ENCODE results near the gene RITA1. TPM values are rescaled to one million over a fixed set of nuclear protein-coding genes. Genes with fewer than 3 reads are reported as not detected.
"Not testable (repeated sequence)": the region's sequence is repeated elsewhere in the genome, so short reads cannot be mapped to it uniquely, and the experiment has no call there.

RITA1 gene
- total RNA-seq, 2 donors from 2014 or later = 14.2 to 23.9 TPM

DNA sequence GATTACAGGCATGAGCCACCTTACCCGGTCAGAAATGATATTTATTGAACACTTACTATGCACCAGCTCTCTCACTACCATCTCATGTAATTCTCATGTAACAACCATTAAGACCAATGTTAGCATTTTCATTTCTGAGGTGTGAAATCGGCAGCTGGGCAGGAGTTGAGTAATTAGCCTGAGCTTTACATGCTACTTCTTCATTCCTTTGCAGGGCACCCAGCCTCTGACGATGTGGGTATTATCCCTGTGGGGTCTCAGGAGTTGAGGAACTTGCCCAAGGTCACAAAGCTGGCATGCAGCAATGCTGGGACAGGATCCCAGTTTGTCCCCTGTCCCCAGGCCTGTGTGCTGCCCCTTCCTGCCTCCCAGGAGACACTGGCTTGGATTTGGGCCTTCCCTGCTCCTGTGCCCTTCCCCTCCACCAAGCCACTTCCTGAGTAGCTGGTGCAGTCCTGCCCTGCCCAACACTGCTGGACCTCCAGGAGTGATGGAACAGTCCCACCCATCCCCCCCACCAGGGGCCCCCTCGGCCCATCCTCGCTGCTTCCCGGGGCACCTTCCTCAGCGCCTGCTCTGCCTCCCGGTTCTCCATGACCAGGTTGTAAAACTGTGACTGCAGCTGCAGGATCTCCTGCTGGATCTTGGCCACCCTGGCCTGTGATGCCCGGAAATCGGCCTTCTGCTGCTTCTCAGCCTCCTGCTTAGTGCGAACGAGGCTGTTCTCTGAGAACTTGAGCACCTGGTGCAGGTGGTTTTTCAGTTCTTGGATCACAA is 14.7 kb downstream of the RITA1 start:
- Mint-ChIP-seq H3K4me3 (no peak overlapping the region), H3K9me3 (no peaks in the 10 kb centered on the region), H3K27ac (no peak overlapping the region), H3K27me3 (no peaks in the 10 kb centered on the region), H3K36me3 (ENCODE audit: low read depth) (no peaks in the 10 kb centered on the region), H3K4me1 (no peaks in the 10 kb centered on the region)
- ATAC-seq (replicated peaks) = no peak

DNA sequence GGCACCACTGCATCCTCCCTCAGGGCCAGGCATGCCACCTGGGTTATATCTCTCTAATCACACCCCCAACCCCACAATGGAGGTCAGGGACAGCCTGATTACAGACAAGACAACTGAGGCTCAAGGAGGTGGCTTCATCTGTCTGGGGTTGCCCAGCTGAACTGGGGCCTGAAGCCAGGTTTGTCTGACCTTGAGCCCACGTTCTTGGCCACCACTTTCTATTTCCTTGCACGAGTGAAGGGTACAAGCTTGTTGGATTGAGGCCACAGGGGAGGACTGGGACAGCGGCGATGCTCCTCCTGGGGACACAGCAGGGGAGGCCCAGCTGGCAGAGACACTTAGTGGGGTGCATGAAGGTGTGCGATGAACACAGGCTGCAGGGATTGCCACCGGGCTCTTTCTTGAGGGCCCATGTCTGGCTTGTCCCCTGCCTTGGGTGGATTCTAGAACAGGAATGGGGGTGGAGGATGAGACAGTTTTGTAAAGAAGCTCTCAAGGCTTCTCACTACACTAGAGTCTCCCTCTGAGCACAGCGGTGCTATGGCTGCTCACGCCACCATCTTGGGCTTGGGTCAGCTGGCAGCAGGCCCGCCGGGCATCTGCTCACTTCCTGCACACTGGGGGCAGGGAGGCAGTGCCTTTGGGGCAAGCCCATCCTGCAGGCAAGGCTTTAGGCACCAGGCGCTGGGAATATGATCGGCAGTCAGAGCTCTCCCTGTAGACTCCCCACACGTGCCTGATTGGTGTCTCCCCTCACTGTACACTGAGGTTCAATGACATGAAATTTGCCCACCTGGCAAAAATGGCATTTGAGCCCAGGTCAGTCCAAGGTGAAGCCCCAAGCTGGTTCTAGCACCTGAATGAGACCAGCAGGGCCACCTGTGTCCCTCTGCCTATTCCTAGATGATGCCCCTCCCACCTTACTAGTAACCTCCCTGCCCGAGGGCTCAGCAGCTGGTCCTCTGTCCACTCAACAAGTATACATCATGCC is 16.0 kb downstream of the RITA1 start:
- H3K27ac Mint-ChIP-seq = no peak overlapping the region
- no peaks in the 10 kb centered on the region for H3K4me1 Mint-ChIP-seq
- no peaks in the 10 kb centered on the region for H3K27me3 Mint-ChIP-seq
- H3K36me3 Mint-ChIP-seq (ENCODE audit: low read depth) = no peaks in the 10 kb centered on the region
- H3K4me3 Mint-ChIP-seq = no peak overlapping the region
- ATAC-seq (replicated peaks) = no peak
- H3K9me3 Mint-ChIP-seq = no peaks in the 10 kb centered on the region

DNA sequence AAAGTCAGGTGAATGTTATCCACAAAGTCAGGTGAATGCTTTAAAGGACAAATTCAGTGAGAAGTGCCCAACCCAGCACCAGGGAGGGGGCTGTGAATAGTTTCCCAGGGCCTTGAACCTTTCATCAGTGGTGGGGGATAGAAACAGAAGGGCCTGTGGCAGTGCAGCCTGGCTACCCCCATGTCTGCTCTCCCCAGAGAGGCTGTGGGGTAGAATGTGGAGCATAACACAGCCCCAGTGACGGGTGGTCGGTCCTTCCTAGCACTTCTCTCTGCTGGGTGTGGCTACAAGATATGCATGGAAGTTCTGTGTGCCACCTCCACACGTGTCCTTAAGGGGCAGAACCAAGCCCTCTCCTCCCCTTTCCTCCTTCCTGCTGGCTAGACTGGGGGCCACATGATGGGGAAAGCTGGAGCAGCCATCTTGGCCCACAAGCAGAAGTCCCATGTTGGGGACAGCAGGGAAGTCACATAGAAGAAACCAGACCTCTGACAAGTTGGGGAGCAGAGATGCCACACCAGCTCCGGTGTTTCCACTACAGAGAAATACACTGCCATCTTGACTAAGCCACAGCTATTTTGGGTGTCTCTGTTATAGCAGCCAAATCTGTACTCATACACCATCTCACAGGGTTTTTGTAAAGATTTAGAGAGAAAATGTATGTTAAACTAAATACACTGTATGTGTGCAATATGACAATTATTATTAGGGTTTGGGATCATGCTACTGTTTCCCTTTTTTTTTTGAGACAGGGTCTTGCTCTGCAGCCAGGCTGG is 17.0 kb downstream of the RITA1 start:
- H3K27ac Mint-ChIP-seq = no peak overlapping the region
- no peak overlapping the region for H3K4me3 Mint-ChIP-seq
- no peaks in the 10 kb centered on the region for H3K27me3 Mint-ChIP-seq
- no peaks in the 10 kb centered on the region for H3K36me3 Mint-ChIP-seq (ENCODE audit: low read depth)
- ATAC-seq (replicated peaks) = no peak
- H3K9me3 Mint-ChIP-seq = no peaks in the 10 kb centered on the region
- H3K4me1 Mint-ChIP-seq = peaks cover 3% of the 10 kb centered on the region

DNA sequence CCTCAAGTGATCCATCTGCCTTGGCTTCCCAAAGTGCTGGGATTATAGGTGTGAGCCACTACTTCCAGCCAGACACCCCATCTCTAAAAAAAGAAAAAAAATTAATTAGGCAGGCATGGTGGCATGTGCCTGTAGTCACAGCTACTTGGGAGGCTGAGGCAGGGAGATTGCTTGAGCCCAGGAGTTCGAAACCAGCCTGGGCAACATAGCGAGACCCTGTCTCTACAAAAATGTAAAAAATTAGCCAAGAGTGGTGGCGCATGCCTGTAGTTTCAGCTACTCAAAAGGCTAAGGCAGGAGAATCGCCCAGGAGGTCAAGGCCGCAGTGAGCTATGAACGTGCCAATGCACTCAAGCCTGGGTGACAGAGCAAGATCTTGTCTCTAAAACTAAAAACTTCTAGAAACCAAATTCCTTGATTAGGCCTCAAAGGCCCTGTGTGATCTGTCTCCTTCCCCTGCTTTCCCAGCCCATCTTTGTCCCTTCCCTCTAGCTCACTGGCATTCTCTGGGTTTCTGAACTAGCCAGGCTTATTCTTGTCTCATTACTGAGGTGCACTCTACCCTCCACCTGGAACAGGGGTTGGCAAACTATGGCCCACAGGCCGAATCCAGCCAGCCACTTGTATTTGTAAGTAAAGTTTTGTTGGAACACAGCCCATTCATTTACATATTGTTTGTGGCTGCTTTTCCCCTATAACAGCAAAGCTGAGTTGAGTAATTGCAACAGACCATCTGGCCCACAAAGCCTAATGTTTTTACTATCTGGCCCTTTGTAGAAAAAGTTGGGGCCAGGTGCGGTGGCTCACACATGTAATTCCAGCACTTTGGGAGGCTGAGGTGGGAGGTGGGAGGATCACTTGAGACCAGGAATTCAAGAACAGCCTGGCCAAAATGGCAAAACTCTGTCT is 18.6 kb downstream of the RITA1 start:
- Mint-ChIP-seq H3K27me3 (no peaks in the 10 kb centered on the region), H3K9me3 (no peaks in the 10 kb centered on the region), H3K4me3 (no peak overlapping the region), H3K36me3 (ENCODE audit: low read depth) (no peaks in the 10 kb centered on the region), H3K27ac (no peak overlapping the region), H3K4me1 (peaks cover 12% of the 10 kb centered on the region)
- no peak for ATAC-seq (replicated peaks)

DNA sequence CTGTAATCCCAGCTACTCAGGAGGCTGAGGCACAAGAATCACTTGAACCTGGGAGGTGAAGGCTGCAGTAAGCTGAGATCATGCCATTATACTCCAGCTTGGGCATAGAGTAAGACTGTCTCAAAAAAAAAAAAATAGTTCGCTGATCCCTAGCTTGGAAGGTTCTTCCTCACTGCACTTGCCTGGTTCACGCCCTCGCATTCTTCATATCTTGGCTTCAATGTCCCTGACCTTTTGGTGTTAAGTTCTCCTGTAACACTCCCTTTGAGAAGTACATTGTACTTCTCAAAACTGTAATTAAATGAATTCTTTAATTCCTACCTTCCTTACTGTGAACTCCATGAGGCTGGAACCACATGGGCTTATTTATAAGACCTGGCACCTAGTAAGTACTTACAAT is 19.3 kb downstream of the RITA1 start:
- H3K27ac Mint-ChIP-seq = no peak overlapping the region
- H3K36me3 Mint-ChIP-seq (ENCODE audit: low read depth) = no peaks in the 10 kb centered on the region
- H3K9me3 Mint-ChIP-seq = no peaks in the 10 kb centered on the region
- H3K27me3 Mint-ChIP-seq = no peaks in the 10 kb centered on the region
- ATAC-seq (replicated peaks) = no peak
- H3K4me1 Mint-ChIP-seq = peaks cover 12% of the 10 kb centered on the region
- H3K4me3 Mint-ChIP-seq = no peak overlapping the region

DNA sequence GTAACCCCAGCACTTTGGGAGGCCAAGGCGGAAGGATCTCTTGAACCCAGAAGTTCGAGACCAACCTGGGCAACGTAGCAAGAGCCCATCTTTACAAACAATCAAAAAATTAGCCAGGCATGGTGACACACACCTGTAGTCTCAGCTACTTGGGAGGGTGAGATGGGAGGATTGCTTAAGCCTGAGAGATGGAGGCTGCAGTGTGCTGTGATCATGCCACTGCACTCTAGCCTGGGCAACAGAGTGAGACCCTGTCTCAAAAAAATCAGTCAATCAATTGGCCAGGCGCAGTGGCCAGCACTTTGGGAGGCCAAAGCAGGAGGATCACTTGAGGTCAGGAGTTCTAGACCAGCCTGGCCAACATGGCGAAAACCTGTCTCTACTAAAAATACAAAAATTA is 21.3 kb downstream of the RITA1 start:
- H3K36me3 Mint-ChIP-seq (ENCODE audit: low read depth); H3K4me3 Mint-ChIP-seq; ATAC-seq (replicated peaks); H3K27ac Mint-ChIP-seq; H3K27me3 Mint-ChIP-seq; H3K9me3 Mint-ChIP-seq: not testable (repeated sequence)
- peaks cover 22% of the 10 kb centered on the region for H3K4me1 Mint-ChIP-seq

DNA sequence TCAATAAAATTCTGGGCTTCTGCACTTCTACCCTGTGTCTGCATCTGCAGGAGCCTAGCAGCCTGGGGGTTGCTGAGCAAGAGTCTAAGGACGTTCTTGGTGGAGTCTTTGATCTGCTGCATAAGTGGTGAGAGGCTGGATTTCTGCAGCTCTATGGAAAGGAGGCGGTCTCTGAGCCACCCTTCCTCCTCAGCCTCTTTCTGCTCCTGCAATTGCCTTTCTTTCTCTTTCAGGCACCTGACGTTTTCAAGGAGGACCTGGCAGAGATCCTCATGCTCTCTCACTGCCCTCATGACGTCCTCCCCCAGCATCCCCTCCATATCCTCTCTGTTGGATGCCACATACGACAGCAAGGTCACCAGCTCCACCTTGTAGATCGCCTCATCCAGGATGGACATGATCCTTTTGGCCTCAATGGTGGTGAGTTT is 22.1 kb downstream of the RITA1 start:
- Mint-ChIP-seq H3K27me3 (no peaks in the 10 kb centered on the region), H3K36me3 (ENCODE audit: low read depth) (no peaks in the 10 kb centered on the region), H3K9me3 (no peaks in the 10 kb centered on the region), H3K4me1 (peaks cover 22% of the 10 kb centered on the region), H3K4me3 (peak overlapping the region; percentile 65), H3K27ac (peak overlapping the region; percentile 81)
- ATAC-seq (replicated peaks) = no peak

DNA sequence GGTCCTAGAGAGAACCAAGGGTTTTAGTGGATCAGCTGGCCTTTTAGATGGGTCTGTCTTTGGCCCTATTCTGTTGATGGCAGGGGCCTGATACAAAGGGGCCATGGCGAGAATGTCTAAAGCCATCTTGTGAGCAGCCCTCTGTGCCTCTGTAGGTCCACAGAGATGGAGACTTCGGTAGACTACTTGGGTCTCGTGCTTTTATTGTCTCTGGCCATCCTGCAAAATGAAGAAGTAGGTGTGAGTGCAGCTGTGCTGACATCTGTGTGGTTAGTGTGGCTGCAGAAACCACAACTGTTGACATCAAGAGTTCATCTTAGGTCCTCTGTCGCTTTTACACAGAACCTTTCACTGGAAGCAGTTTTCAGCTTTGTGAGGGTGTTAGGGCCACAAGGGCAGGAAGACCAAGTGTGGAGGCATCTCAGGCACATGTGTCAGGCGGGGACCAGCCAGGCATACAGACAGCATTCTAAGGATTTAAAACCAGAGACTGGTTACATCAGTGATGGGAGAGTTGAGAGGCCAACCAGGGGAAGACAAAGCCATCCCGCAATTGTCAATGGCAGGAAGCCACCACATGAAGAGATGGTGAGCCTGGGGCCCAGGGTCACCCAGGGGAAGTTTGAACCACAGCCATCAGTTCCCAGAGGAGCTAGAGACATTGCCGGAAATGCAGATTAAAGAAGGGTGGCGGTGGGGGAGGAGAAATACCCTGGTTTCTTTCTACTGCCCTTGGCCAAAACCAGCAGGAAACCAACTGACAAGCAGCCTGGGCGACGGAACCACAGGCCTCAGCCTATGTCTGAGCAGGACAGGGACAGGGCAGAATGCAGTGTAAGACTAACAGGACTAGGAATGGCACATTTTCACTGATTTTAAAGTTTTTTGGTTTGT is 22.8 kb downstream of the RITA1 start:
- Mint-ChIP-seq H3K36me3 (ENCODE audit: low read depth) (no peaks in the 10 kb centered on the region), H3K27ac (peak overlapping the region; percentile 81), H3K4me3 (peak overlapping the region; percentile 65), H3K27me3 (no peaks in the 10 kb centered on the region), H3K9me3 (no peaks in the 10 kb centered on the region), H3K4me1 (peaks cover 22% of the 10 kb centered on the region)
- ATAC-seq (replicated peaks) = peak; percentile 84

DNA sequence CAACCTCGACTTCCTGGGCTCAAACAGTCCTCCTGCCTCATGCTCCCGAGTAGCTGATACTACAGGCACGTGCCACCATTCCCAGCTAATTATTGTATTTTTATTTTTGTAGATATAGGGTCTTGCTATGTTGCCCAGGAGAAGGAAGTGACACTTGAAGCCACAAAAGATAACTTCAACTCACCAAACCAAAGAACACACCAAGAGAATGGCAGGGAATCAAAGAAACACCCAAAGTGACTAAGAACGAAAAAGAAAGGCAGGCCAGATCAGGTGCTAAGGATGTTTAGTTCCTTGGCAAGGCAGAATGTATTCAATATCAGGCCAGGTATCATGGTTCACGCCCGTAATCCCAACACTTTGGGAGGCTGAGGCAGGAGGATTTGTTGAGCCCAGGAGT is 25.6 kb downstream of the RITA1 start:
- H3K27me3 Mint-ChIP-seq = no peaks in the 10 kb centered on the region
- H3K4me1 Mint-ChIP-seq = peaks cover 31% of the 10 kb centered on the region
- H3K4me3 Mint-ChIP-seq = no peak overlapping the region
- H3K27ac Mint-ChIP-seq = peak overlapping the region; percentile 2
- H3K9me3 Mint-ChIP-seq = no peaks in the 10 kb centered on the region
- no peaks in the 10 kb centered on the region for H3K36me3 Mint-ChIP-seq (ENCODE audit: low read depth)
- no peak for ATAC-seq (replicated peaks)

DNA sequence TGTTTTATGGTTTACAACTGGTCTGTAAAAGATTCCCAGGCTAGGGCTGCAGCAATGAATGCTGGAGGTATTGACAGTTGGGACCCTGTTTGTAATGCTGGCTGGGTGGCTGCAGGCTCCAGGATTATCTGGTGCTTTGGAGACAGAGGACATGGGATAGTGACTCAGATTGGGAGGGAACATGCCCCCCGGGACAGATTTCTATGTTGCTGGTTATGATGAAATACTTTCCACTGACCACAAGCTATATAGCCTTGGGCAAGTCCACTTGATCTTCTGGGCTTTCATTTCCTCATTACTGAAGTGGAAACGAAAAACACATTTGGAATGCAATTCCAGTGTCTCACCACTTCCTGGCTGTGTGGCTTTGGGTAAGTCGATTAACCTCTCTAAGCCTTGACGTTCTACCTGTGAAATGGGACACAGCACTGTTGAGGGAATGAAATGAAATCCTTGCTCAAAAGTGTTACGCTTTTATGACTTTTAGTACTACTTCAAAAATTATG is 29.4 kb downstream of the RITA1 start:
- Mint-ChIP-seq H3K9me3 (no peaks in the 10 kb centered on the region), H3K4me1 (peaks cover 18% of the 10 kb centered on the region), H3K36me3 (ENCODE audit: low read depth) (no peaks in the 10 kb centered on the region), H3K4me3 (peak overlapping the region; percentile 3), H3K27me3 (no peaks in the 10 kb centered on the region), H3K27ac (peak overlapping the region; percentile 12)
- ATAC-seq (replicated peaks) = peak; percentile 77

DNA sequence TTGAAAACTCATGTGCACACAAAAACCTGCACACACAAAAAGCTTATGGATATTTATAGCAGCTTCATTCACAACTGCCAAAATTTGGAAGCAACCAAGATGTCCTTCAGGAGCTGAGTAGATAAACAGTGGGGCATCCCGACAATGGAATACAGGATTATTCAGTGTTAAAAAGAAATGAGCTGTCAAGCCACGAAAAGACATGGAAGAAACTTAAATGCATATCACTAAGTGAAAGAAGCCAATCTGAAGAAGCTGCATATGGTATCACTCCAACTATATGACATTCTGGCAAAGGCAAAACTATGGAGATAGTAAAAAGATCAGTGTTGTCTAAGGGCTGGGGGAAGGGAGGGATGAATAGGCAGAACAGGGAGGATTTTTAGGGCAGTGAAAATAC is 30.5 kb downstream of the RITA1 start:
- ATAC-seq (replicated peaks) = no peak
- peaks cover 3% of the 10 kb centered on the region for H3K36me3 Mint-ChIP-seq (ENCODE audit: low read depth)
- no peak overlapping the region for H3K4me3 Mint-ChIP-seq
- no peaks in the 10 kb centered on the region for H3K9me3 Mint-ChIP-seq
- H3K27me3 Mint-ChIP-seq = no peaks in the 10 kb centered on the region
- H3K27ac Mint-ChIP-seq = no peak overlapping the region
- H3K4me1 Mint-ChIP-seq = peaks cover 12% of the 10 kb centered on the region

DNA sequence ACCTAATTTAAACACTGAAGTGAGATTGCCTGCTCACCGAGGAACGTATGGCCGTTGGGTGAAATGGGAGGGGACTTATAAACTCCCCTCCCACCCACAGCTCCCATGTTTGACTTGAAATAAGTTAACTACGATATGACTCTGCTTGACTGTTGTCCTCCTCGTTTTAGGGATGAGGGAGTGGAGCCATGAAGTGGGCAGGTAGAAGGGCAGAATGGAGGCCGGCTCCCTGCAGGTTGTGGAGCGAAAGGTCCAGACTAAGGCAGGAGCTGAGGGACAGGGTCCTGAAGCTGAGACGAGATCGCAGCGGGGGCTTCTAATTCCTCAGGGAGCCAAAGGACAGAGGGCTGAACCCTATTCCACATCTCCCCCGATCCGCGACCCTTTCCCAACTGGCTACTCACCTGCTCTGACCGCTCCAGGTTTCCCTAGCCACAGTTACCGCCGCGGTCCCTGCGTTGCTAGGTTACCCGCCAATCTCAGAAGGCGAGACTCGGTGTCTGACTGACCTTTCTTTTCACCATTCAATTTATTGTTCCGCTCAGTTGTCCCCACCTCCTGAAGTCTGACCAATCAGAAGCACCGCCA is 35.2 kb downstream of the RITA1 start:
- peaks cover 13% of the 10 kb centered on the region for H3K4me1 Mint-ChIP-seq
- H3K9me3 Mint-ChIP-seq = no peaks in the 10 kb centered on the region
- ATAC-seq (replicated peaks) = no peak
- H3K36me3 Mint-ChIP-seq (ENCODE audit: low read depth) = peaks cover 6% of the 10 kb centered on the region
- H3K4me3 Mint-ChIP-seq = peak overlapping the region; percentile 98
- H3K27me3 Mint-ChIP-seq = no peaks in the 10 kb centered on the region
- H3K27ac Mint-ChIP-seq = peak overlapping the region; percentile 84
